IMR-90 (cell line): ENCODE data around the gene PCNX2. TPM values are rescaled to one million over a fixed set of nuclear protein-coding genes. Genes with fewer than 3 reads are reported as not detected.

Experiments used
- ATAC-seq: fragments of 200-7000 bp; cut with Tn5 transposase; 2 replicates; pipeline ENCODE4 v1.9.1; 2020; ENCODE audit warnings: low read depth, mild to moderate bottlenecking, moderate library complexity
- BruUV-seq: library from RNA; stranded (reverse); fragments of 400-500 nt; replicated peaks from 2 replicates; lab custom pipeline; 2021; lab: Mats Ljungman, UMichigan
- CTCF ChIA-PET: fragments of 300-600 bp; formaldehyde crosslinking; extraction: SDS; loops from one replicate; lab custom pipeline; 2021; ENCODE audit warnings: antibody characterized with exemption; lab: Yijun Ruan, JAX
- POLR2A ChIA-PET: fragments of 300-600 bp; sonication (Branson Sonifier 250); formaldehyde crosslinking; loops from one replicate; lab custom pipeline; 2022; ENCODE audit warnings: antibody characterized with exemption; ENCODE audit not compliant: unreplicated experiment; lab: Charles Lee
- DNase-seq: peaks from one replicate; pipeline ENCODE4 v3.0.0; 2013
- H2AFZ ChIP-seq: replicated peaks from 2 replicates; pipeline ENCODE3; 2013; ENCODE audit warnings: low read length, mild to moderate bottlenecking; ENCODE audit not compliant: poor library complexity
- H2AK5ac ChIP-seq: 2 replicates; pipeline ENCODE4 v1.6.1; 2013; ENCODE audit warnings: low read depth, low read length, inconsistent platforms
- H2AK9ac ChIP-seq: replicated peaks from 2 replicates; pipeline ENCODE3; 2013; ENCODE audit warnings: mild to moderate bottlenecking, low read depth, low read length, moderate library complexity; ENCODE audit not compliant: poor library complexity
- H2BK120ac ChIP-seq: 2 replicates; pipeline ENCODE4 v1.6.1; 2013; ENCODE audit warnings: low read depth, low read length, inconsistent platforms
- H2BK15ac ChIP-seq: 3 replicates; pipeline ENCODE4 v1.6.1; 2013; ENCODE audit warnings: low read depth, low read length, inconsistent platforms
- H2BK20ac ChIP-seq: 2 replicates; pipeline ENCODE4 v1.6.1; 2013; ENCODE audit warnings: low read depth, mild to moderate bottlenecking, inconsistent platforms, low read length, moderate library complexity
- H2BK5ac ChIP-seq: 2 replicates; pipeline ENCODE4 v1.6.1; 2013; ENCODE audit warnings: mild to moderate bottlenecking, low read depth, low read length, inconsistent platforms; ENCODE audit not compliant: poor library complexity, severe bottlenecking
- H3K14ac ChIP-seq: replicated peaks from 2 replicates; pipeline ENCODE4 v1.6.1; 2013; ENCODE audit warnings: low read depth, low read length, inconsistent platforms
- H3K18ac ChIP-seq: 2 replicates; pipeline ENCODE4 v1.6.1; 2013; ENCODE audit warnings: low read depth, low read length, control low read depth
- H3K23ac ChIP-seq: 2 replicates; pipeline ENCODE4 v1.6.1; 2013; ENCODE audit warnings: low read depth, low read length, inconsistent platforms
- H3K27ac ChIP-seq: 2 replicates; pipeline ENCODE4 v1.5.1; 2013; ENCODE audit warnings: mild to moderate bottlenecking, control low read depth, low read length; ENCODE audit not compliant: insufficient read depth
- H3K27me3 ChIP-seq: 2 replicates; pipeline ENCODE4 v1.6.1; 2013; ENCODE audit warnings: low read length; ENCODE audit not compliant: control insufficient read depth, insufficient read depth
- H3K36me3 ChIP-seq: 2 replicates; pipeline ENCODE4 v1.6.1; 2013; ENCODE audit warnings: low read length, mixed read lengths; ENCODE audit not compliant: control insufficient read depth, insufficient read depth
- H3K4ac ChIP-seq: 2 replicates; pipeline ENCODE4 v1.6.1; 2013; ENCODE audit warnings: low read depth, low read length, inconsistent platforms
- H3K4me1 ChIP-seq: 2 replicates; pipeline ENCODE4 v1.6.1; 2013; ENCODE audit warnings: low read length, mixed read lengths; ENCODE audit not compliant: control insufficient read depth, insufficient read depth
- H3K4me2 ChIP-seq: 2 replicates; pipeline ENCODE4 v1.6.1; 2013; ENCODE audit warnings: low read depth, mild to moderate bottlenecking, control low read depth, low read length, moderate library complexity
- H3K4me3 ChIP-seq: 2 replicates; pipeline ENCODE4 v1.5.1; 2013; ENCODE audit warnings: low read depth, mild to moderate bottlenecking, control low read depth, low read length, moderate library complexity; ENCODE audit not compliant: insufficient read depth
- H3K56ac ChIP-seq: 2 replicates; pipeline ENCODE4 v1.6.1; 2013; ENCODE audit warnings: low read length, inconsistent platforms; ENCODE audit not compliant: insufficient read depth; ENCODE audit errors: extremely low read depth
- H3K79me1 ChIP-seq, 2 experiments: 2 replicates each; pipeline ENCODE4 v1.6.1; 2013; ENCODE audit warnings: low read length in 2 of 2, inconsistent platforms in 1 of 2, low read depth in 1 of 2
- H3K9ac ChIP-seq: 2 replicates; pipeline ENCODE4 v1.6.1; 2013; ENCODE audit warnings: low read depth, low read length, control low read depth
- H3K9me1 ChIP-seq: 2 replicates; pipeline ENCODE4 v1.6.1; 2013; ENCODE audit warnings: low read length, inconsistent platforms; ENCODE audit not compliant: insufficient read depth
- H3K9me3 ChIP-seq: 2 replicates; pipeline ENCODE4 v1.6.1; 2013; ENCODE audit warnings: low read length; ENCODE audit not compliant: control insufficient read depth, insufficient read depth
- H4K20me1 ChIP-seq: 2 replicates; pipeline ENCODE4 v1.6.1; 2013; ENCODE audit warnings: low read length, inconsistent platforms; ENCODE audit not compliant: insufficient read depth
- H4K5ac ChIP-seq: 2 replicates; pipeline ENCODE4 v1.6.1; 2013; ENCODE audit warnings: mild to moderate bottlenecking, low read depth, low read length, control low read depth
- H4K8ac ChIP-seq, 2 experiments: 2 replicates each; pipeline ENCODE4 v1.6.1; 2013; ENCODE audit warnings: low read depth in 2 of 2, low read length in 2 of 2, control low read depth in 1 of 2, inconsistent platforms in 1 of 2
- H4K91ac ChIP-seq: 2 replicates; pipeline ENCODE4 v1.6.1; 2013; ENCODE audit warnings: low read depth, low read length, inconsistent platforms; ENCODE audit not compliant: insufficient read depth
- CEBPB ChIP-seq: IDR thresholded peaks from 2 replicates; pipeline ENCODE4 v1.6.1; 2012; ENCODE audit warnings: low read depth, low read length, improper control_type of control experiment
- CHD1 ChIP-seq: IDR thresholded peaks from 2 replicates; pipeline ENCODE4 v1.6.1; 2012; ENCODE audit warnings: low read depth, low read length, improper control_type of control experiment
- CTCF ChIP-seq: conservative IDR thresholded peaks from 2 replicates; pipeline ENCODE4 v1.5.1; 2012; ENCODE audit warnings: mild to moderate bottlenecking, low read depth, low read length, improper control_type of control experiment
- ELK1 ChIP-seq: fragments of 150-350 bp; IDR thresholded peaks from 2 replicates; pipeline ENCODE4 v1.6.1; 2016; ENCODE audit warnings: low read depth, mild to moderate bottlenecking, low read length, moderate library complexity, borderline replicate concordance
- MAFK ChIP-seq: IDR thresholded peaks from 2 replicates; pipeline ENCODE4 v1.6.1; 2012; ENCODE audit warnings: low read depth, low read length, improper control_type of control experiment
- MAZ ChIP-seq: IDR thresholded peaks from 2 replicates; pipeline ENCODE4 v1.6.1; 2012; ENCODE audit warnings: low read depth, mild to moderate bottlenecking, low read length, improper control_type of control experiment, moderate library complexity, borderline replicate concordance
- POLR2A ChIP-seq: IDR thresholded peaks from 2 replicates; pipeline ENCODE4 v1.6.1; 2012; ENCODE audit warnings: mild to moderate bottlenecking, low read depth, low read length
- RAD21 ChIP-seq: IDR thresholded peaks from 2 replicates; pipeline ENCODE4 v1.6.1; 2012; ENCODE audit warnings: low read length, improper control_type of control experiment
- RCOR1 ChIP-seq: IDR thresholded peaks from 2 replicates; pipeline ENCODE4 v1.6.1; 2012; ENCODE audit warnings: mild to moderate bottlenecking, low read length, improper control_type of control experiment; ENCODE audit not compliant: insufficient replicate concordance
- RFX5 ChIP-seq: IDR thresholded peaks from 2 replicates; pipeline ENCODE4 v1.8.0; 2012; ENCODE audit warnings: low read depth, mild to moderate bottlenecking, low read length, moderate library complexity
- SMC3 ChIP-seq: fragments of 150-350 bp; IDR thresholded peaks from 2 replicates; pipeline ENCODE4 v1.6.1; 2016; ENCODE audit warnings: low read depth, mild to moderate bottlenecking, antibody characterized with exemption, low read length, moderate library complexity
- USF2 ChIP-seq: fragments of 150-350 bp; IDR thresholded peaks from 2 replicates; pipeline ENCODE4 v1.6.1; 2017; ENCODE audit warnings: mild to moderate bottlenecking, antibody characterized with exemption, low read length, low read depth
- WGBS, 2 experiments: methylation state at CpG; one replicate each; pipeline versions ENCODE4 v1.1.5 to v1.1.7; 2013; ENCODE audit warnings: missing lambda C conversion rate in 2 of 2; ENCODE audit not compliant: insufficient read length in 1 of 2; ENCODE audit errors: extremely low coverage in 2 of 2; 5-methylcytosine and 5-hydroxymethylcytosine counted together
- dilution Hi-C: fragments of 300-500 bp; cut with HindIII; formaldehyde crosslinking; loops from one replicate; pipeline ENCODE4 v1.14.3; 2018; ENCODE audit warnings: low sequenced_read_pairs; ENCODE audit not compliant: unreplicated experiment
- in situ Hi-C: fragments of 300-500 bp; cut with MboI; formaldehyde crosslinking; loops from 3 replicates; pipeline ENCODE4 v1.14.3; 2019; ENCODE audit warnings: low sequenced_read_pairs, inconsistent platforms, mixed read lengths
- intact Hi-C: fragments of 100-400 bp; cut with micrococcal nuclease; formaldehyde crosslinking; loops from 2 replicates; pipeline ENCODE4 v1.10.0; 2022
- polyA plus RNA-seq, 3 experiments: library from polyadenylated mRNA; depleted of rRNA; stranded (reverse); fragments of >200 nt; gene quantifications; 2 replicates each; pipeline ENCODE4 v1.2.3, GENCODE V29; 2012; ENCODE audit warnings: low replicate concordance in 1 of 3
- total RNA-seq: library from RNA; depleted of rRNA; stranded (reverse); fragments of >200 nt; gene quantifications from 2 replicates; pipeline ENCODE4 v1.2.3, GENCODE V29; 2012

PCNX2 gene
- total and polyA plus RNA-seq, 2 of the 4 experiments (the other 2 are of a cell fraction) = 15.9 to 22.6 TPM

GRCh38 chr1:233132445-233132844, 163.1 kb downstream of the PCNX2 start:
- H3K27me3 ChIP-seq = no peaks in the 10 kb centered on the region
- no peak overlapping the region for H2AFZ ChIP-seq
- no peak overlapping the region for H2BK20ac ChIP-seq
- peak overlapping the region; percentile 8; the same call in 1 of the 2 replicates for H3K18ac ChIP-seq
- H3K4ac ChIP-seq = no peak overlapping the region
- peaks cover 4% of the 10 kb centered on the region for H3K36me3 ChIP-seq
- no peak overlapping the region for H2AK9ac ChIP-seq
- H4K5ac ChIP-seq = peak overlapping the region; percentile 21; the same call in 1 of the 2 replicates
- no peak overlapping the region for H2BK15ac ChIP-seq
- H3K9ac ChIP-seq = no peak overlapping the region
- TF ChIP-seq RFX5 (no peak), ELK1 (no peak), RAD21 (no peak), CEBPB (no peak), CHD1 (no peak), RCOR1 (no peak), MAZ (no peak), MAFK (no peak), USF2 (no peak), SMC3 (no peak), CTCF (no peak), POLR2A (no peak)
- no peaks in the 10 kb centered on the region for H3K4me1 ChIP-seq
- H3K4me2 ChIP-seq = no peak overlapping the region
- intact Hi-C loops (no loop called here), dilution Hi-C loops (no loop called here), in situ Hi-C loops (loop anchor here (10.0 kb wide), 1 partner anchor 58 kb away; no protein-coding TSS in a partner anchor)
- H4K8ac ChIP-seq = no peak overlapping the region
- no peak overlapping the region for H4K91ac ChIP-seq
- ATAC-seq (no peak), DNase-seq (no peak)
- WGBS, 2 experiments = no CpG with 5 or more reads among the region's 3 CpGs
- H3K14ac ChIP-seq = no peak overlapping the region
- no peak overlapping the region for H2BK120ac ChIP-seq
- H3K9me1 ChIP-seq = 0 out of 2 replicates have a peak, but pooled peaks cover 3% of the 10 kb centered on the region
- H3K27ac ChIP-seq = no peak overlapping the region
- BruUV-seq = no TSS peak
- CTCF ChIA-PET = interaction anchor here (0.6 kb wide), 1 partner anchor 176 kb away, joined by 4 read pairs; no protein-coding TSS in a partner anchor
- H3K9me3 ChIP-seq = no peaks in the 10 kb centered on the region; the same call in 1 of the 2 replicates
- POLR2A ChIA-PET = no interaction called here
- H3K79me1 ChIP-seq = no peaks in the 10 kb centered on the region
- no peak overlapping the region for H3K23ac ChIP-seq
- no peak overlapping the region for H2BK5ac ChIP-seq
- H3K56ac ChIP-seq = no peak overlapping the region
- H4K20me1 ChIP-seq = no peaks in the 10 kb centered on the region
- H3K4me3 ChIP-seq = no peak overlapping the region
- no peak overlapping the region for H2AK5ac ChIP-seq
